IPS DF 4.7 (cell line): ENCODE data around the gene HIVEP3.

Experiments
- DNase-seq: peaks from one replicate; pipeline ENCODE4 v3.0.0-alpha.2; 2013; ENCODE audit warnings: low spot score; ENCODE audit errors: extremely low read depth

Gene HIVEP3

DNA sequence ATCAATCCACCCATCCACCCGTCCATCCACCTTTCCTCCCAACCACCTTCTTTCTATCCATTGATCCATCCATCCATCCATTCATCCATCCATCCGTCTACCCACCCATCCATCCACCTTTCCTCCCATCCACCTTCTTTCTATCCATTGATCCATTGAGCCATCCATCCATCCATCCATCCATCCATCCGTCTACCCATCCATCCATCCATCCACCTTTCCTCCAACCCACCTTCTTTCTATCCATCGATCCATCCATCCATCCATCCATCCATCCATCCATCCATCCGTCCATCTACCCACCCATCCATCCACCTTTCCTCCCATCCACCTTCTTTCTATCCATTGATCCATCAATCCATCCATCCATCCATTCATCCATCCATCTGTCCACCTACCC, 429.2 kb downstream of the HIVEP3 start:
- DNase-seq: no peak

DNA sequence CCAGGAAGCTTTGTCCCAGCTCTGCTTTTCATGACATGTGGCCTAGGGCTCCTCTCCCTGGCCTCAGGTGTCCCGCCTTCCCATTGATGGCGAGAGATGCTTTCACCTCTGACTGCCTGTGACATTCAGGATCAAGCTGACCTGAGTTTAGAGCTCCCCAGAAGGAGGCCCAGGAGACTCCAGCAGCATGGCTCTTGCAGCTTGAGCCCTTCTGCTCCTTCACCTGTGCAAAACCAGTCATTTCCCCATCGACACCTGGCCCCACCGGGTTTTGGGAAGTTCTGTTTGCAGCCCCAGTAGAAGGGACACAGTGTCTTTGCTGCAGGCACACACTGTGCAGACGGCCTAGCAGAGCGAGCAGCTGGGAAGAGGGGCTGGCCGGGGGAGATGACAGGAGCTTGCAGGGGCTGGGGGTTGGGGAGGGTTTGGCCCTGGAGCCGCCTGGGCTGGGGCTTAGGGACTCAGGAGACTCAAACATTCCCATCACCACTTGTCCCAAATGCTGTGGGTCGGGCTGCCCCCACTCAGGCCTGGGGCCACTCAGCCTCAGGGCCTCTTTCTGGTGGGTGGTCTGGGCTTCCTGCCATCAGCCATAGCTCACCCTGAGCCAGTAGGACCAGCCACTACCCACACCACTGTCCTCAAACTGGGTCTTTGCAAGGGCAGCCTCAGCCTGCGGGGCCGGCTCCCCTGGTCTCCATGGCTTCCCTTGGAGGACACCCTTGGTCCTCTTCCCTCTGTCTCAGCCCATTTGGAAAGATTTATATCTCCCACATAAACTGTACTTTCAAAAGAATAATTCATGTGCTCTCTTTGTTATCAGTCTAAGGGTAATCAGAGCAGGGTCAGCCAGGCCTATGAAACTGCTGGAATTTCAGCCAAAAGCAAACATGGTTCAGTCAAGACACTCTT, 430.4 kb downstream of the HIVEP3 start:
- DNase-seq: no peak

DNA sequence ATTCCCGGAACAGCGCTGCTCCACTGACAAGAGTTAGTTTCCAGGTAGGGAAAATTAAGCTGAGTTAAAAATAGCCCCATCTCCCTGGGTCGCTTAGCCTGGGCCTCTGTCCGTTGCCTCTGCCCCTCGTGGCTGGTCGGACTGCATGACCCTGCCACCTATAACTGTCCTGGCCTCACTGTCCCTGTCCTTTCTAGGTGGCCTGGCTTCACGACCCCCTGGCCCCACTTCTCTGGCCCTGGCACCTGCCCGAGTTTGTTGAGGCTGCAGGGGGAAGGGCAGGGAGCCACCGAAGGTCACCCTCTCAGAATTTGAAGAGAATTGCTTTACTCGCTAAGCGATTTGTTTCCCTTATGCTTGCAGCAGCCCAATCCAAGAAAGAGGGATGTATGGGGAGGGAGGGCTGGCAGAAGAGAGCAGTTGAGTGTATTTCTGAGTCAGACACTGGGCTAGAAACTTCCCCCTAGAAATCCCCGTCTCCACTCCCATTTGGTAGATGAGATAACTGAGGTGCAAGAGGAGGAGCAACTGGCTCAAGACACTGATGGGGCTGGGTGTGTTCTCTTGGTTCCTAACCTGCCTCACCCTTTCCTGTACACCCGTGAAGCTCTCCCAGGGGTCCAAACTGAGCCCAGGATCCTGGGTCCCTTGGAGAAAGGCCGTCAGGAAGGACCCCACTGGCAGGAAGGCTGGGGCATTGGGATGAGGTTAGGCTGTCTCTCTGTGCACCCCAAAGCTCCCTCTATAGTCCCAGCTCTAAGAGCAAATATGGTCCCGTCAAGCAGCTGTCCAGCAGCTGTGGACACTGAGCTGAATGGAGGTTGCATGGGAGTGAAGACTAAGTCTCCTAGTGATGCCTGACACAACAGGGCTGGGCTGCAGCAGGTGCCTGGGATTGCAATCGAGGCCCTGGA, 431.3 kb downstream of the HIVEP3 start:
- DNase-seq: no peak

DNA sequence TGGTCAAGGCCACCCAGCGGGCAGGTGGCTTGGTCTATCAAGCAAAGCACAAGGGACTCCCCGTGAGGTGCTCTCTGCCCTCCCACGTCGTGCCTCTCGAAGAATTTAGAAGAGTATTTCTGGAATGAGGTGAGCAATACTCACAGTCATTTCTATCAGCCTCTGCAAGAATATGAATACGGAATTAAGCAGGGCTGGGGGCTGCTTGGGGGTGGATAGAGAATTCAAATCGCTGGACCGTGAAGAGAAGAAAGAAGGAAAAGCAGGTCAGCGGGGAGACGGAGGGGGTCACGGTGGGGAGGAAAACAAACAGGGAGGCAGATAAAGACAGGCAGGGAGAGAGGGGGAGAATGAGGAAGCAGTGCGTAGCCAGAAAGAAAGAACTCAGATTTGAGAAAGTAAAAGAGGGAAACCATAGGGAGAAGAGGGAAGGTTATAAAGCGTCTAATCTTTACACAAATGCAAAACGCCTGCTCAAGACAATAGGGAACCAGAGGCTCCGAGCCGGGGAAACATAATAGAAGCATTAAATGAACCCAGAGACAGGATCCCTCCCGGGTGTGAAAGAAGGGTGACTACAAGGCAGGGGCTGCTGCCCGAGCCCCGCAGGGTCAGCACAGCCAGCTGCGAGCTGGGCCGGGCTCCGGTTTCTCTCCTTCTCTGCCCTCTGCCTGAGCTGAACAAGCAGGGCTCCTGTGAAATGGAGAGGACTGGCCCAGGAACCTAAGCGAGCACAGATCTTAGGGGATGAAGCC, 432.2 kb downstream of the HIVEP3 start:
- no peak for DNase-seq

DNA sequence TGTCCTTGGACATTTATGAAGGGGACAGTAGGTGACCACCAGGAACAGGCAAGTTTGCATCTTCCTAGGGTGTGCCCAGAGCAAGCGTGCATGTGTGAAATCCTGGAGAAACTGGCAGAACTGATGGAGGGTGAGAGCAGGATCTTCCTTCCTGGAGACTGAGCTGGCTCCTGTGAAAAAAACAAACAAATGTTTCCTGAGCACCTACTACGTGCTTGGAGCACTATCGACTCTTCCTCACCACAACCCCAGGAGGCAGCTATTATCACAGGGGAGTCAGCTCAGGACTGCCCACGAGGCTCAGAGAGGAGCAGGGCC, 432.7 kb downstream of the HIVEP3 start:
- DNase-seq: no peak

DNA sequence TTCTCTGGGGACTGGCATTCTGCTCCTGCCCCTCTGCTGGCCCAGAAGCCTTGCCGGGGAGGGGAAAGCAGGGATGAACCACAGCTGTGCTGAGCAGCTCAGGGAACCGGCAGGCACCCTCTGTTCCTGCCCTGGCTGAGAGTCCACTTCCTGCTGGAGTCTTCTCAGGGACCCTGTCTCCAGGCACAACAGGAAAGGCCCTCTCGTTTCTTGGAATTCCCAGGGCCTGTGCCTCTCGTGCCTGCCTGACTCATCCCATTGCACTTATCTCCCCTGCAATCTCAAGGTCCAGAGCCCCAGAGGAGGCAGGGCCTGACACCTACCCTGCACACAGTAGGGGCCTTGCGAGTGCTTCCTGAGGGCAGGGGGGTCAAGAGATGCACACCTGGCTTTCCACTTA, 433.1 kb downstream of the HIVEP3 start:
- DNase-seq: no peak

DNA sequence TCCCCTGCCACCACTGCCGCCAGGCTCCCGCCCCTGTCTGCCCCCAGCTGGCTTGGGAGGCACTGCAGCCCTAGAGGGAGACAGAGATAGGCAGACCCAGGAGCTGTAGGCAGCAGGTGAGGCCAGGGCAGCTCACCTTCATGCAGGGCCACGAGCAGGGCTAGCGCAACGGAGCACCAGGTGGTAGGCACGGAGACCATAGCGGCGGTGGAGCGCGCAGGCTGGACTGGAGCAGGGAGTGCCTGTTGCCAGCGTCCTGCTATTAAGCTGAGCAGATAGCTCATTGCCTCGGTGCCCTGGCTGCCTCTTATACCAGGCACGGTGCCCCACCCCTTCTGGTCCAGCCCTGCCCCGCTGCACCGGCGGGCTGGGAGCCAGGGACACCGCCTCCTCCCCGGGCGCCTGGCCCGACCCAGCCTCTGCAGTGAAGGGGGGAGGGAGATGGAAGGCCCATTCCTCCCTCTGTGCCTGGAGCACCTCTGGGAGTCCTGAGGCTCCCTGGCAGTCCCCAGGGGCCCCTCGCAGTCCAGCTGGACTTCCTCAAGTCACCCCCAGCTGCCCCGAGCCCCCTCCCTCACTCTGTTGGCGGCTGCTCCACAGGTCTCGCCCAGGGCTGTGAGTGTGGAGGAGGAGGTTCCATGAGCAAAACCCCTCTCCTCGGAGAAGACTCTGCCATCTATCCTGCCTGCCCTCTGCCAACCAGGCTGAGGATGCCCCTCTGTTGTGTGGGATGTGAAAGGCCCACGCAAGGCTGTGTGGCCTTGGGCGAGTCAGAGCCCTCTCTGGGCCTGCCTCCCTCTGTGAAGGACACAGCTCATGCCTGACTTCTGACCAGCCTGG, 434.1 kb downstream of the HIVEP3 start, which contains the start of gene EDN2:
TSS of gene EDN2 (minus strand) at position 282 of the 840 bp plus-strand sequence. CDS start at position 200, 82 bp downstream.
- no peak for DNase-seq

DNA sequence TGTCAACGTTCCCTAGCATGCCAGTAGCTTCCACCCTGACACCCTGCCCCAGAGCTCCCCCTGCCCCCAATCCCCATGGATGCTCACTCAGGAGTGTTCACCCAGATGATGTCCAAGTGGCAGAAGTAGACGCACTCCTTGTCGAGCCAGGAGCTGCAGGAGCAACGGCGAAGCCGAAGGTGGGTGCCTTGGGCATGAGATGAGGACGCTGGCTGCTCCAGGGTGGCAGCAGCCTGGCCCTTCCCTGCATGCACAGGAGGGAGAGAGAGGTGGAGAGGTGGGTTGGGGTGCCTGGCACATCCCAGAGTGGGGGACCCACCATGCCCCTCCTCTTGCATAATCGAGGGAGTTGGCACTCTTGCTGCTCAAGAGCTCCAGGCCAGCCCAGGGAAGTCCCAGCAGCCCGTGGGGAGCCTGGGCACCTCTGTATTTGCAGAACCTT, 434.7 kb downstream of the HIVEP3 start:
- DNase-seq: no peak

DNA sequence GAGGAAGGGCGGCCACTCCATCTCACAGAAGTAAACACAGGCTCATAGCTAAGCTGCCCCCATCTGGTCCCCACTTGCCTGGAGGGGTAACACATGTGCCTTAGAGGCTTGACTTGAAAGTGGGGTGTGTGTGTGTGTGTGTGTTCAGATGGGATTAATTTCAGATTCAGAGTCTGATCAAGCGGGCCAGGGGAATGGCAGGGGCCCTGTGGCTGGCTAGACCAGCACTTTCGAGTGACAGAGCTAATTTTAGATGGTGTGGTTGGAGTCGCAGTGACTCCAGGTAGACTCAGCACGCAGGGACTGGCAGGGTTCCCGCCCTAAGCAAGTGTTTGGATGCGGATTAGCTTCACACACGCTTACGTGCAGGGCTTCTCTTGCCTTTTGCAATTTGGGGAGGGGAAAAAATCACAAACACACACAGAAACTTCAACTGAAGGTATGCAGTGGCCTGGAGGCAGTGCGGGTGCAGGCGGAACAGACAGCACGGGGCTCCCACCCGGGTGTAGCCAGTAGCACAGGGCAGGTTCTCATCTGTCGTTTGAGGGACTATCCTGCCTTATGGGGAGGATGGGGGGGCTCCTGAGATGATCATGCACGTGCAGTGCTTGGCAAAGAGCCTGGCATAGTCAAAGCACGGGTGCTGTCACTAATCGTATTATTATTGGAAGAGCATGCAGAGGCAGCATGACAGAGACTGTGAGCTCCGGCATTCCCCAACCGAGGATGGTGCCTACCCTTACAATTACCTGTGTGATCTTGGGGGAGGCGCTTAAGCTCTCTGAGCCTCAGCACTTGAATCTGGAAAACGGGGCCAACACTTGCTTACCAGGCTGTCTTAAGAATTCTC, 435.5 kb downstream of the HIVEP3 start:
- no peak for DNase-seq

DNA sequence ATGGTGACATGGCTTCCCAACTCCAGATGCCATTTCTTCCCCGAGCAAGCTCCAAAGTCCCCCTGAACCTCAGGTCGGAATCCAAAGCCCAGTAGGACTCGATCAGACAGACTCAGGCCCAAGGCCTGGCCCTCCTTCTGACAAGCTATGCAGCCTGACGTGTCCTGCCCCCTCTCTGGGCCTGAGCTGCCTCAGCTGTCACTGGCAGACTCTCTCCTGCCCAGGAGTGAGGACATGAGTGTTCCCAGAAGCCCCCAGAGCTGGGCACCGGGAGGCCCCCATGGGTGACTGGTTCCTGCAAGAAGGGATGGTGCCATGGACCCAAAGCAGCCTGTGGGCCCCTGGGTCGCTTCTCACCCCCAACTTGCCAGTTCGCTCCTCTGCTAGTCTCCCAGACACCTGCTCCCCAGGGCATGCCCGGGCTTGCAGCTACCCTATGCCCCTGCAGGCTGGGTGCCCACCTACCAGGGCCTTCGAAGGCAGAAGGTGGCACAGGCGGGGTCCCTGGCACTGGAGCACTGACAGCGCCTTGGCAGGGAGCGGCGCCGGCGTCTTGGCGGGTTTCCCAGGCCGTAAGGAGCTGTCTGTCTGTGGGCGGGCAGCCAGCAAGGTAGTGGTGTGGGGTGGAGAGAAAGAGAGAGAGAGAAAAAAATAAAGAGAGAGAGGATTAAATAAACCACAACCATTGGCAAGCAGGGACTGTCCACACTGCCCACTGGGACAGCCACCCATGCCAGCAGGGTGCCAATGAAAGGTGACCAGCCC, 436.5 kb downstream of the HIVEP3 start:
- DNase-seq: no peak

DNA sequence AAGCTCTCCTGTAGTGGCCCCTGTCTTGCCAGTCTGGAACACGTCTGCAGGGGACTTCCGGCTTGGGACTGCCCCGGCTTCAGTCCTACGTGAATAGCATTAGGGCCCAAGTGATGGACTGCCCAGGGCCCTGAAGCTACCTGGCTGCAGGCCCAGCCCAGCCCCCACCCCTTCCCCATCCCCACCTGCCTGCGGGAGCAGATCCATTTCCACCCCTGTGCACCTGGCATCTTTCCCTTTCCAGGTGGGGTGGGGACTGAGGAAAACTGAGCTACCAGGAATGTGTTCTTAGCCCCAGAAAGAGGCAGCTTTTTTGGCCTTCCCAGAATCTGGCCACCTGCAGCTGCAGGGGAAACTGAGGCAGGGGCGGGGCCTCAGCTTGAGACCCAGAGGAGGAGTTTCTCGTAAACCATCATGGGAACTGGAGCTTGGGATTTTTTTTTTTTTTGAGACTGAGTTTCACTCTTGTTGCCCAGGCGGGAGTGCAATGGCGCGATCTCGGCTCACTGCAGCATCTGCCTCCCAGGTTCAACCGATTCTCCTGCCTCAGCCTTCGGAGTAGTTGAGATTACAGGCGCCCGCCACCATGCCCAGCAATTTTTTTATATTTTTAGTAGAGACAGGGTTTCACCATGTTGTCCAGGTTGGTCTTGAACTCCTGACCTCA, 437.5 kb downstream of the HIVEP3 start:
- no peak for DNase-seq

DNA sequence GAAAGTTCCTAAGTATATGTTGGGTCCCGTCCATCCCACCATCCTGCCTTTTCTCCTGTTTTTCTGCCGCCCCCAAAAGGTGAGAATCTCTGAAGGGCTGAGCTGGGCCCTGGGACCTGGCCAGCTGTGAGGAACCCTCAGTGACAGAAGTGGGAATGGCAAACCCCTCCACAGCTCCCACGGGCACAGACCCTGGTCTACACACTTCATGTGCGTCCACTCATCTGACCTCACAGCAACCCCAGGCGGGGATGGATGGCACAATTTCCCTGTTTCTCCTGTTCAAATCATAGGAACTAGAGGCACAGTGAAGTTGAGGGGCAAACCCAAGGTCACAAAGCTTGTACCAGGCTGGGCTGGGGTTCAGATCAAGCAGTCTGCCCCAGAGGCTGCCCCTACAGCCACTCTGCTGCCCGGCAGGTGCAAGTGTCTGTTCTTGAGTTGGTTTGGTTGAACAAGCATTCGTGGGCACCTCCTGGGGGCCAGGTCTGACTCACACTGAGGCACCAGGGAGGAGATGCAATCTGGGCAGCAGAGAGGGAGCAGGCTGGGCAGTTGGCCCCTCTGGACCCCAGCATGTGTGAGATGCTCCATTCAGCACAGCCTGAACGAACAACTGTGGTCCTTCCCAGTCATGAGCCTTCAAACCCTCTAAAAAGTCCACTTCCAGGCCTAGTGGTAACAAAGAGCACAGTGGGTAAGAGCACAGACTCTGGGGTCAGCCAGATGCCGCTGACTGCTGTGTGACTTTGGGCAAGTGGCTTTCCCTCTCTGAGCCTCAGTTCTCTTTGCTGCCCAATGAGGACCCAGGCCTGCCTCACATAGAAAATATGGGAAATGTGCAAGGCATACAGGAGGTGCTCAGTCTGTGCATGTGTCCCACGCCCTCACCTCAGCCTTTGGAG, 438.3 kb downstream of the HIVEP3 start:
- no peak for DNase-seq

DNA sequence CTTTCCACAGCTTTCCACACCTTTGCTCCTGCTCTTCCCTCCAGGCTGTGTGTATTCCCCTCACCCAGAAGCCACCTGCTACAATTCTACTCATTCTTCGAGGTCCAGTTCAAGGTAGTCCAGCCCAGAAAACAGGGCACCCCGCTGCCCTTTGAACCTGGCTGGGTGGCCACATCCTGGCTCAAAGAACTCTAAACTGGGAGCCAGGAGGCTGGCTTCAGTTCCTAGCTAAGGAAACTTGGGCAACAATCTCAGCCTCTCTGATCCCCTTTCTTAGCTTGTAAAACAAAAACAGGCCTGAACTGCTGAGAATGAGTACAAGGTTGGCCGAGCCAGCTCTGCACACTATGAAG, 438.9 kb downstream of the HIVEP3 start:
- DNase-seq: no peak

DNA sequence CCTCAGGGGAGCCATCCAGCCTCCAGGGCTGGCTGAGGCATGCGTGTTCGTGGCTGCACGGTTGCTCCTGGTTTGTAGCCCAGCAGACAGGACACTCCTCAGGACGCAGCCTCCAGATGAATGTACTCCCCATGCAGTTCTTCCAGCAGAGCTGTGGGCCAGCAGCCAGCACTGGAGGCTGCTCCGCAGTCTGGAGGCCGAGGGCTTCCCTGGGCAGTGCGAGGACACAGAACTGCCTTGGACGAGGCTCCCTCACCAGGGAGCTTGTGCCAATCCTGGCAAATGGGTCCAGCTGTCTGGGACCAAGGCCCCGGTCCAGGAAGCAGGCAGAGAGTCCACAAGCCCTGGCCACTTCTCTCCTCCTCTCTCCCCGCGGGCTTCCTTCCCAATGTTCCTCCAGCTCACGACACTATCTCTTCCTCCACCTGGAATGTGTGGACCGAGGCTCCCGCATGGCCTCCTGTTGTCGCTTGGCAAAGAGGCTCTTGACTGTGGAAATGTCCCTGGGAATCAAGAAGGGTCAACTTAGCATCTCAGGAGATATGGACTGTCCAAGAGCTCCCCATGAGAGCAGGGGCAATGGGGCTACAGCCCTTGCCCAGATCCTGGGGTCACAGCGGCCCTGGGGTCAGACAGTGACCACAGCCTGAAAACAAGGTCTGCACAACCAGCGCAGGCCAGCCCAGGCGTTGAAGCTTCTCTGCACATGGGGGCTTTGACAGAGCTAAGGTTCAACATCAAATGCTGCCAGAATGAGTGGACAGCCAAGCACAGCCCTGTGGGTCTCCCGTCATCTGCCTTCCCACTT, 439.5 kb downstream of the HIVEP3 start:
- DNase-seq: no peak

DNA sequence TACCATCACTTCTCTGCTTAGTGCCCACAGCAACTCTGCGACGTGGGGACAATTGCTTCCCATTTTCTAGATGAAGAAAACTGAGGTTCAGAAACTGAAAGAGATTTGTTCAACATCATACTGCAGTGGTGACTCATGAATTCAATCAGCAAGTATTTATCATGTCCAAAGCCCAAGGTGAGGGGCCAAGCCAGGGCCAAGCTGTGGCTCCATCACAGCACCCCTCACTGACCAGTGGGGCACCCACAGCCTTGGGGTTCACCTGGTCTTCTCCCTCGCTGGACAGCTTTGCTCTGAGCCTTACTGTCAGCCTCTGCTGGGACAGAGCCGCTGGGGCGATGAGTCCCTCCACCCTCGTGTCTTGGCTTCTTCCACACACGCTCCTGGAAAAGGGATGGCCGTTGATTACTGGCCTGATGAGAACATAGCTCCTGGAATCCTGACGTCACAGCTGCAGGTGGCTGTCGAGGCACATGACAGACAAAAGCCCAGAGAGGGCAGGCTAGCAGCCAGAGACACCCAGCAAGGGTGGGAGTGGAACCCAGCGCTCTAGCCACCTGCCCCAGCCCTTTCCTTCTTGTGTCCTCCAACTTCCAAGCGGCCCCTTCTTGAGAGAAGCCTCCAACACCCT, 440.5 kb downstream of the HIVEP3 start:
- no peak for DNase-seq

DNA sequence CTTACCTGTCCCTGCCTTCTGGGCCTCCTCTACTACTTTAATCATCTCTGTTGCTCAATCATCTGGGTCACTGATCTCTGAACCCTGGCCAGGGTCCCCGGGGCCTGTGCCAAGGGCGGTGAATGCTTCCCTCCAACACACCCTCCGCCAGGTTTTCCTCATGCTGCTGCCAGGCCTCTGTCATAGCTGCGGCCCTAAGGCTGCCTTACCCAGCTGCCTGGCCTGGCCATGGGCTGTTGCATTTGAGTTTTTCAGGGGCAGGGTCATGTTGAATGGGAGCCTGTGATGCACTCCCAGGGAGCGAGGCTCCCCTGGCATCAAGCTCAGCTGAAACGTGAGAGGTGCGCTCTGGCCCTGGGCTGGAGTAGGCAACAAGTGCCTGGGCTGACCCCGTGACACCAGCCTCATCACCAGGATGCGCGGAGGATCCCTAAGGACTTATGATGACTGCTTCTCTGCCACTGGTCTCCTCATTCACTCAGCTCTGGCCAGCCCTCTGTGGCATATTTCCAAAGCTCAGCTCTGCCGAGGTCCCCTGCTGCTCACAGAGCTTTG, 441.8 kb downstream of the HIVEP3 start:
- no peak for DNase-seq
